GM12874 (cell line): ENCODE measurements around the gene KCNJ6.

Experiments
- CTCF ChIP-seq: IDR thresholded peaks from 2 replicates; pipeline ENCODE4 v1.5.1; 2011; ENCODE audit warnings: low read depth, mild to moderate bottlenecking, control low read depth, low read length, moderate library complexity; ENCODE audit not compliant: insufficient read depth

KCNJ6 gene

GRCh38 chr21:37560385-37560784 lies 355.9 kb downstream of the KCNJ6 start:
- no peak for TF ChIP-seq CTCF

- TF ChIP-seq CTCF, result no peak
These were observed 357.5 kb downstream of the KCNJ6 start for GRCh38 chr21:37558676-37559211.
